H7 (cell line): ENCODE measurements around the gene LINS1. TPM values are rescaled to one million over a fixed set of nuclear protein-coding genes. Genes with fewer than 3 reads are reported as not detected.
A peak's percentile ranks its signal among the peaks of the same experiment; 100 is the strongest.

Experiments
- DNase-seq: peaks from one replicate; pipeline ENCODE4 v3.0.0; 2012
- H3K27me3 ChIP-seq: 2 replicates; pipeline ENCODE4 v1.6.0; 2011; ENCODE audit warnings: mild to moderate bottlenecking, low read length; ENCODE audit not compliant: control insufficient read depth, insufficient read depth
- H3K36me3 ChIP-seq: replicated peaks from 2 replicates; pipeline ENCODE4 v1.5.1; 2011; ENCODE audit warnings: low read length; ENCODE audit not compliant: control insufficient read depth, insufficient read depth
- H3K4me3 ChIP-seq: 2 replicates; pipeline ENCODE4 v1.5.1; 2011; ENCODE audit warnings: low read depth, mild to moderate bottlenecking, control low read depth, low read length, moderate library complexity; ENCODE audit not compliant: insufficient read depth
- total RNA-seq: library from RNA; depleted of rRNA; stranded (reverse); fragments of >200 nt; shearing (Covaris generic); gene quantifications from 2 replicates; pipeline ENCODE4 v1.2.3, GENCODE V29; 2014; rRNA removed

Gene LINS1
- total RNA-seq: 9.5 and 13.4 TPM in 2 replicates

- Histone ChIP-seq H3K4me3 (peak within 1 kb of the TSS; percentile 90), H3K27me3 (no peaks in the 10 kb centered on the region), H3K36me3 (no peaks in the 10 kb centered on the region)
- peak; percentile 92 for DNase-seq
These were observed at the start of gene LINS1, which contains the start of gene ASB7 for GRCh38 chr15:100602064-100602822. TSS of gene LINS1 (minus strand) at chr15:100602184. CDS start at chr15:100580842, 21,342 bp downstream. TSS of gene ASB7 (plus strand) at chr15:100602589. CDS start at chr15:100612217, 9,628 bp downstream.

GRCh38 chr15:100651253-100651652 is 49.3 kb upstream of the LINS1 start:
- no peaks in the 10 kb centered on the region for H3K36me3 ChIP-seq
- H3K4me3 ChIP-seq: no peak overlapping the region
- DNase-seq: no peak
- H3K27me3 ChIP-seq: no peaks in the 10 kb centered on the region

GRCh38 chr15:100650685-100651084 is 48.7 kb upstream of the LINS1 start:
- Histone ChIP-seq H3K36me3 (no peaks in the 10 kb centered on the region), H3K27me3 (no peaks in the 10 kb centered on the region), H3K4me3 (no peak overlapping the region)
- no peak for DNase-seq

GRCh38 chr15:100648951-100649350 is 47.0 kb upstream of the LINS1 start:
- no peak overlapping the region for H3K4me3 ChIP-seq
- H3K36me3 ChIP-seq: no peaks in the 10 kb centered on the region
- no peaks in the 10 kb centered on the region for H3K27me3 ChIP-seq
- DNase-seq: no peak

GRCh38 chr15:100645671-100646070 is 43.7 kb upstream of the LINS1 start:
- DNase-seq: no peak
- H3K27me3 ChIP-seq: no peaks in the 10 kb centered on the region
- H3K4me3 ChIP-seq: no peak overlapping the region
- H3K36me3 ChIP-seq: no peaks in the 10 kb centered on the region

- Histone ChIP-seq H3K4me3 (no peak overlapping the region), H3K36me3 (no peaks in the 10 kb centered on the region), H3K27me3 (no peaks in the 10 kb centered on the region)
- no peak for DNase-seq
These were observed 41.0 kb upstream of the LINS1 start for GRCh38 chr15:100642950-100643338.

- H3K27me3 ChIP-seq: no peaks in the 10 kb centered on the region
- no peaks in the 10 kb centered on the region for H3K36me3 ChIP-seq
- DNase-seq: no peak
- H3K4me3 ChIP-seq: no peak overlapping the region
These were observed 40.4 kb upstream of the LINS1 start for GRCh38 chr15:100642213-100642949.

- DNase-seq: no peak
- Histone ChIP-seq H3K36me3 (no peaks in the 10 kb centered on the region), H3K4me3 (no peak overlapping the region), H3K27me3 (no peaks in the 10 kb centered on the region)
These were observed 36.3 kb upstream of the LINS1 start for GRCh38 chr15:100638177-100638730.

- Histone ChIP-seq H3K36me3 (no peaks in the 10 kb centered on the region; the same call in 1 of the 2 replicates), H3K27me3 (no peaks in the 10 kb centered on the region), H3K4me3 (no peak overlapping the region)
- no peak for DNase-seq
These were observed 33.6 kb upstream of the LINS1 start for GRCh38 chr15:100635406-100636071.

GRCh38 chr15:100633763-100634075 is 31.7 kb upstream of the LINS1 start:
- DNase-seq: no peak
- peaks cover 2% of the 10 kb centered on the region for H3K36me3 ChIP-seq
- no peaks in the 10 kb centered on the region for H3K27me3 ChIP-seq
- no peak overlapping the region for H3K4me3 ChIP-seq

GRCh38 chr15:100631831-100632230 is 29.8 kb upstream of the LINS1 start:
- no peaks in the 10 kb centered on the region for H3K27me3 ChIP-seq
- peaks cover 2% of the 10 kb centered on the region for H3K36me3 ChIP-seq
- no peak overlapping the region for H3K4me3 ChIP-seq
- no peak for DNase-seq

- no peak for DNase-seq
- H3K4me3 ChIP-seq: no peak overlapping the region
- H3K36me3 ChIP-seq: peaks cover 2% of the 10 kb centered on the region
- no peaks in the 10 kb centered on the region for H3K27me3 ChIP-seq
These were observed 26.8 kb upstream of the LINS1 start for GRCh38 chr15:100628746-100629145.

GRCh38 chr15:100627789-100628395 is 25.9 kb upstream of the LINS1 start:
- Histone ChIP-seq H3K36me3 (peaks cover 2% of the 10 kb centered on the region), H3K27me3 (no peaks in the 10 kb centered on the region), H3K4me3 (no peak overlapping the region)
- peak; percentile 68 for DNase-seq

- Histone ChIP-seq H3K36me3 (no peaks in the 10 kb centered on the region; the same call in 1 of the 2 replicates), H3K27me3 (no peaks in the 10 kb centered on the region), H3K4me3 (no peak overlapping the region)
- no peak for DNase-seq
These were observed 21.3 kb upstream of the LINS1 start for GRCh38 chr15:100623301-100623700.
